ENCODE data around the gene LBH.

GRCh38 chr2:30222031-30222430, 9.3 kb upstream of the LBH start:
- no peak for TF ChIP-seq CTCF (conservative IDR thresholded peaks at IDR 0.05; ENCODE audit: low read length)
- TF ChIP-seq EZH2phosphoT487 (IDR thresholded peaks at IDR 0.05; ENCODE audit: borderline replicate concordance, low read depth, low read length): no peak

Data from OCI-LY7 (cell line).